Ectodermal cell (in vitro differentiated cells): ENCODE measurements around the gene DYNC1LI2.
"Not testable (repeated sequence)": the region's sequence is repeated elsewhere in the genome, so short reads cannot be mapped to it uniquely, and the experiment has no call there.

ENCODE experiments used
- H3K27ac ChIP-seq: 2 replicates; pipeline ENCODE4 v1.7.0; 2013; ENCODE audit warnings: mild to moderate bottlenecking, low read depth, low read length; ENCODE audit not compliant: insufficient read depth, poor library complexity, severe bottlenecking
- H3K27me3 ChIP-seq: 2 replicates; pipeline ENCODE4 v1.7.0; 2013; ENCODE audit warnings: mild to moderate bottlenecking, low read length; ENCODE audit not compliant: insufficient read depth, control insufficient read depth, poor library complexity, severe bottlenecking
- H3K36me3 ChIP-seq: one replicate; pipeline ENCODE4 v1.7.0; 2013; ENCODE audit warnings: low read length; ENCODE audit not compliant: control insufficient read depth, insufficient read depth
- H3K4me1 ChIP-seq: one replicate; pipeline ENCODE4 v1.7.0; 2013; ENCODE audit warnings: low read length; ENCODE audit not compliant: control insufficient read depth, insufficient read depth
- H3K4me3 ChIP-seq: 2 replicates; pipeline ENCODE4 v1.7.0; 2013; ENCODE audit warnings: low read depth, low read length, control low read depth; ENCODE audit not compliant: insufficient read depth
- H3K9me3 ChIP-seq: 2 replicates; pipeline ENCODE4 v1.7.0; 2013; ENCODE audit warnings: mild to moderate bottlenecking, low read length, moderate library complexity; ENCODE audit not compliant: control insufficient read depth
- WGBS, 2 experiments: methylation state at CpG; one replicate each; pipeline ENCODE4 v1.1.7; 2013; ENCODE audit warnings: missing lambda C conversion rate in 2 of 2; 5-methylcytosine and 5-hydroxymethylcytosine counted together

DYNC1LI2 gene

GRCh38 chr16:66690106-66690847, 61.1 kb downstream of the DYNC1LI2 start:
- no peak overlapping the region for H3K4me3 ChIP-seq
- H3K4me1 ChIP-seq: peaks cover 6% of the 10 kb centered on the region
- H3K9me3 ChIP-seq: no peaks in the 10 kb centered on the region
- WGBS, 2 experiments: 76 to 82% methylated on average over 7 of the region's 7 CpGs
- no peak overlapping the region for H3K27ac ChIP-seq
- H3K36me3 ChIP-seq: no peaks in the 10 kb centered on the region
- H3K27me3 ChIP-seq: peaks cover 2% of the 10 kb centered on the region

DNA sequence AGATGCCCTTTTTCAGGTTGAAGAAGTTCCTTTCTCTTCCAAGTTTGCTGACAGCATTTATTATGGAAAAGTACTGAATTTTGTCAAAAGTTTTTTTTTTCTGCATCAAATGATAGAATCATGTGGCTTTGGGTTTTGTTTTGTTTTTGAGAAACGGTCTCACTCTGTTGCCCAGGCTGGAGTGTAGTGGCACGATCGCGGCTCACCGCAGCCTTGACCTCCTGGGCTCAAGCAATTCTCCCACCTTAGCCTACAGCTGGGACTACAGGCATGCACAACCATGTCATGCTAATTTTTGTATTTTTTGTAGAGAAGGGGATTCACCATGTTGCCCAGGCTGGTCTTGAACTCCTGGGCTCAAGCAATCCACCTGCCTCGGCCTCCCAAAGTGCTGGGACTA, 62.1 kb downstream of the DYNC1LI2 start:
- Histone ChIP-seq H3K4me3 (no peak overlapping the region), H3K27ac (no peak overlapping the region), H3K9me3 (no peaks in the 10 kb centered on the region), H3K4me1 (peaks cover 6% of the 10 kb centered on the region), H3K36me3 (no peaks in the 10 kb centered on the region), H3K27me3 (no peaks in the 10 kb centered on the region)
- 93 to 96% methylated on average over 6 of the region's 6 CpGs for WGBS, 2 experiments

DNA sequence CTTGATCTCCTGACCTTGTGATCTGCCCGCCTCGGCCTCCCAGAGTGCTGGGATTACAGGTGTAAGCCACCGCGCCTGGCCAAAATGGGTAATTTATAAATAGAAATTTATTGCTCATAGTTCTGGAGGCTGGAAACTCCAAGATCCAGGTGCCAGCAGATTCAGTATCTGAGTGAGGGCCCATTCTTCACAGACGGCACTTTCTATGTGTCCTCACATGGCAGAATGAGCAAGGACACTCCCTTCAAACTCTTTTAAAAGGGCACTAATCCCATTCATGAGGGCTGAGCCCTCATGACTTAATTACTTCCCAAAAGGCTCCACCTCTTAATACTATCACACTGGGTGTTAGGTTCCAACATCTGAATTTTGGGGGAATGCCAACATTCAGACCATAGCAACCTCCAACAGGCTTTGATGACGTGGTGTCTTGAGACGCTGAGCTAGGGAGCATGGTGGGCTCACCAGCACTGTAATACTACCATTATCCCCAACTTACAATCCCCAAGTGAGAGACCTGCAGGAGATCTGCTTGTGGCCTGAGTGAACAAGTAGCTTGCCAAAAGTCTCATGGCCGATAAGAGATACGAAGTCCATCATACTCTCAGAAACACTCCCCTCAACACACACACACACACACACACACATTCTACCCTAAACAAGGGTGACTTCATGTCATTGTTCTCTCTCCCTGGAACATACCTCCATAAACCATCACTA, 63.3 kb downstream of the DYNC1LI2 start:
- Histone ChIP-seq H3K4me3 (no peak overlapping the region), H3K9me3 (no peaks in the 10 kb centered on the region), H3K4me1 (peaks cover 6% of the 10 kb centered on the region), H3K36me3 (no peaks in the 10 kb centered on the region), H3K27me3 (no peaks in the 10 kb centered on the region), H3K27ac (no peak overlapping the region)
- 91 to 92% methylated on average over 9 of the region's 9 CpGs for WGBS, 2 experiments

DNA sequence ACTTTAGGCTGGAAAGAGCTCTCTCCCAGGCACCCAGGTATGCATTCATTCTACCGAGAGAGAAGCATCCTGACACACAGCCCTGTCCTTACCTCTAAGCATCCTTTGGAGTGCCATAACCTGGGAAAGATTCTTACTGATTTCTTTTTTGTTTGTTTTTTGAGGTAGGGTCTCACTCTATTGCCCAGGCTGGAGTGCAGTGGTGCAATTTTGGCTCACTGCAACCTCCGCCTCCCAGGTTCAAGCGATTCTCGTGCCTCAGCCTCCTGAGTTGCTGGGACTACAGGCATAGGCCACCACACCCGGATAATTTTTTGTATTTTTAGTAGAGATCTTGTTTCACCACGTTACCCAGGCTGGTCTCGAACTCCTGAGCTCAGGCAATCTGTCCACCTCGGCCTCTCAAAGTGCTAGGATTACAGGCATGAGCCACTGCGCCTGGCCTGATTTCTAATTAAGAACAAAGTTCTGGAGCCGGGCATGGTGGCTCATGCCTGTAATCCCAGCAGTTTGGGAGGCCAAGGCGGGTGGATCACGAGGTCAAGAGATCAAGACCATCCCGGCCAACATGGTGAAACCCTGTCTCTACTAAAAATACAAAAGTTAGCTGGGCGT, 65.8 kb downstream of the DYNC1LI2 start:
- not testable (repeated sequence) for H3K4me3 ChIP-seq, H3K9me3 ChIP-seq, H3K36me3 ChIP-seq, H3K27ac ChIP-seq, H3K4me1 ChIP-seq, H3K27me3 ChIP-seq
- WGBS, 2 experiments: 93 to 97% methylated on average over 14 of the region's 14 CpGs

DNA sequence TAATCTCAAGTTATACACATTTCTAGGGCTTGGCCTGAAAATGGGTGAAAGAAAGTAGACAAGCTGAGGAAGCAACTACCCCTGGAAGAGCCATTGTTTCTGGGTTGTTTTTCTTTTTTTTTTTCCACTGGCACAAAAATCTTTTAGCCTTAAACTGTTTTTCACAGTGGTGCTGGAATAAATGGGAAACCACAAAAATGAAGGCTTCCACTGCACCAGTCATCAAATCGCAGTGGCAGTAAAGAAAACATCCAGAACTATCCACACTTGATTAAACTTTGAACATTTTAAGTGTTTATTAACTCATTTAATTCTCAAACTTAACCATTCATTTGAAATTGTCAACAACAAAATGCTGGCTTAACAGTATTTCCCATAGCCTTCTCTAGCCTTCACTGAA, 69.1 kb downstream of the DYNC1LI2 start:
- Histone ChIP-seq H3K4me3 (no peak overlapping the region), H3K9me3 (no peaks in the 10 kb centered on the region), H3K4me1 (no peaks in the 10 kb centered on the region), H3K27ac (no peak overlapping the region), H3K36me3 (no peaks in the 10 kb centered on the region), H3K27me3 (no peaks in the 10 kb centered on the region)
- WGBS, 2 experiments: 89 to 95% methylated on average over 1 of the region's 1 CpG

DNA sequence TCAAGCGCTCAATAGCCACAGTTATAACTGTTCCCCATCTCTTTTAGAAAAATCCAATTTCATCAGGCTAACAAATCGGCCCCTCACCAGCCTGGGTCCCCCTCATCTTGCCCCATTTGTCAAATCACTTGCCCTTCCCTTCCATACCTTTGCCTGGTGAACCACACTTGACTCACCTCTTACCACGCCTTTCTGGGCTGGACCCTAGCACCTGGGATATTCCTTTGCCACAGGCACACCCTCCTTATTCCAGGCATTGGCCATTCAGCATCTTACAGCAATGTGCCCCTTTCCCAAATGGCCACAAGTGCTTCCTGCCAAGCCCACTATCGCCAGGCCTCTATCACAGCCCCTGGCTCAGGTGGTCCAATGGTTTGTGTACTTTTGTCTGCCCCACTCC, 69.7 kb downstream of the DYNC1LI2 start:
- no peaks in the 10 kb centered on the region for H3K36me3 ChIP-seq
- WGBS, 2 experiments: 94 to 96% methylated on average over 4 of the region's 4 CpGs
- no peaks in the 10 kb centered on the region for H3K4me1 ChIP-seq
- H3K4me3 ChIP-seq: no peak overlapping the region
- H3K27ac ChIP-seq: no peak overlapping the region
- no peaks in the 10 kb centered on the region for H3K9me3 ChIP-seq
- no peaks in the 10 kb centered on the region for H3K27me3 ChIP-seq

DNA sequence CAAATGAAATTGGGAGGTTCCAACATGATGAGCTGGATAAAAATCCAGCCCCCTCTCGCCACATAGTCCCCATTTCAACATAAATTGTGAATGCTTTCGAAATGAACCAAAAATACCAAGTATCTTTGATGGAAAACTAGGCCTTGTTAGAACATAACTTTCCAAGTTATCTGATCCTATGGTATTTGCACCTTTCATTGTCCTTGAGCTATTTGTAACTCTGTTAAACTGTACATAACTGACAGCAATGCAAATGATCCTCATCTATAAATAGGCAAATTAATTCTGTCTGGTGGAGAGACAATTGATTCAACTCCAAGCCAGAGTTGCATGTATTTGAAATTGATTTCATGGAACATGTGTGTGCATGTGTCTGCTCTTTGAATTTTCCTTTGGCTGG, 73.1 kb downstream of the DYNC1LI2 start:
- no peaks in the 10 kb centered on the region for H3K9me3 ChIP-seq
- H3K27me3 ChIP-seq: no peaks in the 10 kb centered on the region
- H3K36me3 ChIP-seq: no peaks in the 10 kb centered on the region
- H3K27ac ChIP-seq: no peak overlapping the region
- H3K4me3 ChIP-seq: no peak overlapping the region
- WGBS, 2 experiments: 90 to 96% methylated on average over 2 of the region's 2 CpGs
- no peaks in the 10 kb centered on the region for H3K4me1 ChIP-seq

DNA sequence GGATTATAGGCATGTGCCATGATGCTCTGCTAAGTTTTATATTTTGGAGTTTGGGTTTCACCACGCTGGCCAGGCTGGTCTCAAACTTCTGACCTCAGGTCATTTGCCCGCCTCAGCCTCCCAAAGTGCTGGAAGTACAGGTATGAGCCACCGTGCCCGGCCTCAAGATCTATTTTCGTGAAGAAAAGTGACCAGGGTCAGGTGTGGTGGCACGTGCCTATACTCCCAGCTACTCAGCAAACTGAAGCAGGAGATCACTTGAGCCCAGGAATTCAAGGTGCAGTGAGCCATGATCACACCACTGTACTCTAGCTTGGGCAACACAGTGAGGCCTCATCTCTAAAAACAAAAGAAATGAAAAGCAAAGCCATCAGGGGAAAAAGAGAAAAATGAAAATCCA, 73.6 kb downstream of the DYNC1LI2 start:
- H3K9me3 ChIP-seq: no peaks in the 10 kb centered on the region
- H3K27me3 ChIP-seq: no peaks in the 10 kb centered on the region
- no peak overlapping the region for H3K27ac ChIP-seq
- no peaks in the 10 kb centered on the region for H3K4me1 ChIP-seq
- 92 to 95% methylated on average over 6 of the region's 6 CpGs for WGBS, 2 experiments
- no peaks in the 10 kb centered on the region for H3K36me3 ChIP-seq
- no peak overlapping the region for H3K4me3 ChIP-seq

DNA sequence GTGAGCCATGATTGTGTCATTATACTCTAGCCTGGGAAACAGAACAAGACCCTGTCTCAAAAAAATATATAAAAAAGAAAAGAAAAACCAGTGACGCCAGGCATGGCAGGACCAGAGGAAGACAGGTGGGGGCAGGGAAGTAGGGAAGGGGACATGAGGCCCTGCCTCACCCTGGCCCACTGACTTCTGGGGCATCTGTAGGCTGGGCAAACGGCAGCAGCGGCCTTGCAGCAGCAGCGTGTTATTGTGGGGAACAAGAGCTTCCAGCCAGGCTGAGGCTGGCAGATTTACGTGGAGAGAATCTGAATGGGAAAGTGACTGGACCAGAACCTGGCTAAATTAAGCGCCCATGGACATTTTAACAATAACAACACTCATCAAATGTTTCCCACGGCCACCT, 74.2 kb downstream of the DYNC1LI2 start:
- 87 to 90% methylated on average over 7 of the region's 7 CpGs for WGBS, 2 experiments
- Histone ChIP-seq H3K4me3 (no peak overlapping the region), H3K27ac (no peak overlapping the region), H3K9me3 (no peaks in the 10 kb centered on the region), H3K27me3 (no peaks in the 10 kb centered on the region), H3K4me1 (no peaks in the 10 kb centered on the region), H3K36me3 (no peaks in the 10 kb centered on the region)

DNA sequence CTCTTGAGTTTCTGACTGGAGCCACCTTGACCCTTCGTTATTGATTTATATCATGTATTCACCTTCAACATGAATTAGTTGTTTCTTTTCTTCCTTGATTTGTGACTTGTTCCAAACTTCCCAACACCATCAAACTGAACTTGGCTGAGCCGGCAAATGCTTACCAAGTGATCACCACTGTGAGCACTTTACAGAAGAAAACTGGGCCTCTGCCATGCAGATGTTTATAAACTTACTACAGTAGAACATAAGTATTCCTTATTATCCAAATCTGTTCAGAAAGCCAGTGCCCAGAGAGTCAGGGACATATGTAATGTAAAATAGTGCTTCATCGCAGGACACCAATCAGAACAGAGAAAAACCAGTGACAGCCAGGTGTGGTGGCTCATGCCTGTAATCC, 74.8 kb downstream of the DYNC1LI2 start:
- Histone ChIP-seq H3K4me3 (no peak overlapping the region), H3K4me1 (no peaks in the 10 kb centered on the region), H3K9me3 (no peaks in the 10 kb centered on the region), H3K36me3 (no peaks in the 10 kb centered on the region), H3K27ac (no peak overlapping the region), H3K27me3 (no peaks in the 10 kb centered on the region)
- WGBS, 2 experiments: 94 to 96% methylated on average over 3 of the region's 3 CpGs
